ENCODE data around the gene KAT6B. TPM values are rescaled to one million over a fixed set of nuclear protein-coding genes. Genes with fewer than 3 reads are reported as not detected.

The KAT6B gene
- total and polyA plus RNA-seq, 4 donors = 8.5 to 47.5 (median 21.4) TPM

DNA sequence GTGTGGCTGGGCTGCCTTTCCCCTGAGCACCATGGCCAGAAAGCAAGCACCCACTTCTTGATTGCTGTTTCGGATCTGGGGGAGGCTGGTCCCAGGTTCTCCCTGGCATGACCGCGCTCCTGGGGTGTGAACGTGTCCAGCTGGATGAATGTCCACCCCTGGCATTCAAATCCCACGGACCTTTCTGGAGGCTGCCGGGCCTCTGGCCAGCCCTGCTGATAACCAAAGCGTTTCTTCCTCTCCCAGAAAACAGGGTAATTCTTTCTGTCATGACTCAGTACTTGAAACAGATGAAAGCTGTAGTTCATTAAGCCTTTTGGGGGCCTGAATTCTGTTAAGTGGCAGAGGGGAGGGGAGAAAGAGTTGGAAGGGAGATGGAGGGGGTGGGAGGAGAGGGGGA lies 211.9 kb downstream of the KAT6B start:
- intact Hi-C loops (cut with DNase I) = no loop called here
- peak; percentile 46 for ATAC-seq (ENCODE audit: low FRiP score)
- 4 to 9% methylated on average over 7 of the region's 7 CpGs for WGBS, 2 donors
- Histone ChIP-seq H3K4me1 (ENCODE audit: control insufficient read depth in 1 of 2, insufficient read depth in 2 of 2, low read length in 2 of 2) (no peaks in the 10 kb centered on the region), H3K27ac (ENCODE audit: low read depth in 1 of 2, low read length in 2 of 2) (no peak overlapping the region), H3K36me3 (ENCODE audit: control insufficient read depth in 1 of 2, insufficient read depth in 2 of 2, low read length in 1 of 2) (no peaks in the 10 kb centered on the region), H3K9me3 (ENCODE audit: control insufficient read depth, low read length) (no peaks in the 10 kb centered on the region), H3K4me3 (ENCODE audit: low read length in 2 of 2) (no peak overlapping the region), H3K27me3 (ENCODE audit: control insufficient read depth in 1 of 2, insufficient read depth in 2 of 2, low read length in 1 of 2) (no peaks in the 10 kb centered on the region)
- peak in 1 of 2 donors; percentile 61 for DNase-seq

DNA sequence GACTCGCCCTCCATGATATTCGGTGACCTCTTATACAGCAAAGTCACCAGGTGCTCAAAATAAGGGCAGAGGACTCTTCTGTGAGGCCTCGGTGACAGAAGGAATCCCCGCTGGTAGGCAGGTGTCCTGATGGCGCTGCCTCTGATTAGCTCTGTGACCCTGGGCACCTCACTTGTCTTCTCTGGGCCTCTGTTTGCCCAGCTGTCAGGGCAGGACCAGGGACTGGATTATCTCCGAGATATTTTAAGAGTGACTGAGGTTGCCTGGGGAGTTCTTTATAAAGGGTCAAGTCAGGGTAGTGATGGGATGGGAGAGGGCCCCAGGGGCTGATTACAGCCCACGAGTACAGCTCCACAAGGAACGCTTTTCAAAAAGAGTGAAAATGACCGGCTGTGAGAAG lies 214.2 kb downstream of the KAT6B start:
- Histone ChIP-seq H3K4me3 (ENCODE audit: low read length in 2 of 2) (no peak overlapping the region), H3K9me3 (ENCODE audit: control insufficient read depth, low read length) (no peaks in the 10 kb centered on the region), H3K36me3 (ENCODE audit: control insufficient read depth in 1 of 2, insufficient read depth in 2 of 2, low read length in 1 of 2) (no peaks in the 10 kb centered on the region), H3K27ac (ENCODE audit: low read depth in 1 of 2, low read length in 2 of 2) (no peak overlapping the region), H3K4me1 (ENCODE audit: control insufficient read depth in 1 of 2, insufficient read depth in 2 of 2, low read length in 2 of 2) (no peaks in the 10 kb centered on the region), H3K27me3 (ENCODE audit: control insufficient read depth in 1 of 2, insufficient read depth in 2 of 2, low read length in 1 of 2) (no peaks in the 10 kb centered on the region)
- WGBS, 2 donors = 96 to 98% methylated on average over 9 of the region's 9 CpGs
- no peak for ATAC-seq (ENCODE audit: low FRiP score)
- DNase-seq = no peak
- intact Hi-C loops (cut with DNase I) = no loop called here

- Histone ChIP-seq H3K27ac (ENCODE audit: low read depth in 1 of 2, low read length in 2 of 2) (no peak overlapping the region), H3K4me3 (ENCODE audit: low read length in 2 of 2) (no peak overlapping the region), H3K9me3 (ENCODE audit: control insufficient read depth, low read length) (no peaks in the 10 kb centered on the region), H3K4me1 (ENCODE audit: control insufficient read depth in 1 of 2, insufficient read depth in 2 of 2, low read length in 2 of 2) (no peaks in the 10 kb centered on the region), H3K27me3 (ENCODE audit: control insufficient read depth in 1 of 2, insufficient read depth in 2 of 2, low read length in 1 of 2) (no peaks in the 10 kb centered on the region), H3K36me3 (ENCODE audit: control insufficient read depth in 1 of 2, insufficient read depth in 2 of 2, low read length in 1 of 2) (no peaks in the 10 kb centered on the region)
- ATAC-seq (ENCODE audit: low FRiP score) (no peak), DNase-seq (peak in 1 of 2 donors; percentile 46)
- intact Hi-C loops (cut with DNase I) = no loop called here
- 92 to 96% methylated on average over 1 of the region's 1 CpG for WGBS, 2 donors
These were observed 216.0 kb downstream of the KAT6B start for GRCh38 chr10:75042292-75042974.

DNA sequence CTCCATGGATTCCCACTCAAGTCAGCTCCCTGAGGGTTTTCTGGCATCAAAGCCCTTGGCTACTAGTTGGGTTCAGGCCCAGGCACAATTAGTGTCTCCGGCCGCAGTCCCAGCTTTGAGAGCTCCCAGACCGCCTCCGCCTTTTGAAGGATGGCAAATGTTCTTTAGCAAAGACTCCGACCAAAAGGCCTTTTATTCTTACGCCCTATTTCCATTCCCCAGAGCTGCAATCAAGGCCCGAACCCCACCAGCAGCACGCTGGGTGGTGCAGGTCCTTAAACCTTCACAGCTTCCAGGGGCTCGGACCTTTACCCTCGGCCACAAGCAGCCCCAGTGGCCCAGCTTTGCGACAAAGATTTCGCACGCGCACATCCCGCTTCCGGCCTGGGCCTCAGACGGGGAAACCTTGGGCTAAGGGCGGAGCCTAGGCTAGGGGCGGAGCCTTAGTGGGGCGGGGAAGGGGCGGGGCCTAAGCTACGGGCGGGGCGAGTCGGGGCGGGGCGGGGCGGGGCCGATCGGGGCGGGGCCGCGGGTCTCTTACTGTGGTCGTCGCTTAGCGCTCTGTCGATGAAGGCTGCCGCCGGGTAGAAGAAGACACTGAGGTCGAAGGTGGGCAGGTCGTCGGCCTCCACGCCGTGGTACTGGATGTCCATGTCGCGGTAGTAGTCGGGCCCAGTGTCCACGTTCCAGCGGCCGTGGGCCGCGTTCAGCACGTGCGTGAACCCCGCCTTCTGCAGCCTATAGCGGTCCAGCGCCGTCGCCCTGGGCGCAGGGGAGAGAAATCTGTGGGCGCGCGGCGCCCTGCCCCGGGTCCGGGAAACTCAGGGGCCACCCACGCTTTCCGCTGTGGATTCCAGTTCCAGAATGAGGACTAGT lies 217.1 kb downstream of the KAT6B start:
- intact Hi-C loops (cut with DNase I) = no loop called here
- Histone ChIP-seq H3K4me1 (ENCODE audit: control insufficient read depth in 1 of 2, insufficient read depth in 2 of 2, low read length in 2 of 2) (no peaks in the 10 kb centered on the region), H3K4me3 (ENCODE audit: low read length in 2 of 2) (no peak overlapping the region), H3K27ac (ENCODE audit: low read depth in 1 of 2, low read length in 2 of 2) (no peak overlapping the region), H3K36me3 (ENCODE audit: control insufficient read depth in 1 of 2, insufficient read depth in 2 of 2, low read length in 1 of 2) (no peaks in the 10 kb centered on the region), H3K27me3 (ENCODE audit: control insufficient read depth in 1 of 2, insufficient read depth in 2 of 2, low read length in 1 of 2) (no peaks in the 10 kb centered on the region), H3K9me3 (ENCODE audit: control insufficient read depth, low read length) (no peaks in the 10 kb centered on the region)
- ATAC-seq (ENCODE audit: low FRiP score) (peak; percentile 37), DNase-seq (peak in 1 of 2 donors; percentile 73)
- 41 to 43% methylated on average over 53 to 68 of the region's 68 CpGs for WGBS, 2 donors

DNA sequence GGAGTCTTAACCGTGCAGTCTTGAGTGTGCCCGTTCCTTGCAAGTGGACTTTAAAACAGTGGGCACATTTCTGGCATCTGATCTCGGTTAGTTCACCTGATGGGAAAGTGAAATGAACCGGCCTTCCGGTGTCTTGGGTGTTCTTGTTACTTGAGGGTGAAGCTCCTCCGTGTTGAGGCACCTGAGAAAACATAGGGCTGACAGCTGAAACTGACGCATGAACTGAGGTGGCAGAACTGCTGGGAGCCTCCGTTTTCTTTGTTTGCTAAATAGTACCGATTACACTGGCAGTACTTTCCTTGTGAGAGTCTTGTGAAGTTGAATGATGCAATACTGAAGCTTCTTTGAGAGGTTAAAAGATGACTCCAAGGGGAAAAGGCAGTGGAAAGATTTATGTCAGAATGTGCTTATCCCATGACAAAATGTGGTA lies 222.3 kb downstream of the KAT6B start:
- DNase-seq (peak in 1 of 2 donors; percentile 22), ATAC-seq (ENCODE audit: low FRiP score) (no peak)
- intact Hi-C loops (cut with DNase I) = loop anchor here in 1 of 2 donors (5.0 kb wide), 1 partner anchor 99 kb away; no protein-coding TSS in a partner anchor
- Histone ChIP-seq H3K27me3 (ENCODE audit: control insufficient read depth in 1 of 2, insufficient read depth in 2 of 2, low read length in 1 of 2) (no peaks in the 10 kb centered on the region), H3K27ac (ENCODE audit: low read depth in 1 of 2, low read length in 2 of 2) (no peak overlapping the region), H3K4me3 (ENCODE audit: low read length in 2 of 2) (no peak overlapping the region), H3K4me1 (ENCODE audit: control insufficient read depth in 1 of 2, insufficient read depth in 2 of 2, low read length in 2 of 2) (no peaks in the 10 kb centered on the region), H3K36me3 (ENCODE audit: control insufficient read depth in 1 of 2, insufficient read depth in 2 of 2, low read length in 1 of 2) (no peaks in the 10 kb centered on the region), H3K9me3 (ENCODE audit: control insufficient read depth, low read length) (no peaks in the 10 kb centered on the region)
- WGBS, 2 donors = 85 to 87% methylated on average over 9 of the region's 9 CpGs

- no peak for DNase-seq
- intact Hi-C loops (cut with DNase I) = loop anchor here in 1 of 2 donors (5.0 kb wide), 1 partner anchor 98 kb away; no protein-coding TSS in a partner anchor
These were observed 223.1 kb downstream of the KAT6B start for GRCh38 chr10:75049316-75050148.

DNA sequence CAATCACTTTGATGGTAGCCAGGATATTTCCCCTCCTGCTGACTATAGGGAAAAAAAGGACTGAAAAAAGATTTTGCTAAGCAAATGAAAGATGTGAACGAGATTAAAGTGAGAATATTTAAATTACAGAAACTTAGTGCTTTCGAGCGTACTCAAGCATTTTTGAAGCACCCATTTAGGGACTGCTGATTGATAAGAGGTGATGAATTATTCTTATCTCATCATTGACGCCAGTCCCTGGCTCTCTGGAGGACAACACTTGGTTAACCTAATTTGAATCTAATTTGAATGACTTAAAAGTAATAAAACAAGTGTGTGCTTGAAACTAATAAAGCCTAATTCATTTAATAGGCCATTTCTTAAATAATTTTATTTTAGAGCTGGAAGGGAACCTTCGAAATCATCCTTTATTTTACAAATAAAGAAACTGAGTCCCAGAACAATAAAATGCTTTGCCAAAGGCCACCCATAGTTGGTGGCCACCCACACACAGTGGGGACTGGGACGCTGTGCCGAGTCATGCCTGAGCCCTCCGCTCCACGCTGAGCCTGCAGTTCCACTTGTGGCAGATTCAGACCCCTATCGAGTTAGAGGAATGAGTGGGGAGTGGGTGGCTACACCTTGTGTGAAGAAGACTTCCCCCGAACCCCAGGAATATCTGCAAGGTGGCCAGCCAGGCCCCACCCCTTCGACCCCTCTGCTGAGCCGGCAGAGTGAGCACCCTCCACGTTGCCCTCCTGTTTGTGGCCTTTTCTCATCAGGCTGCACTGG lies 223.9 kb downstream of the KAT6B start:
- ATAC-seq (ENCODE audit: low FRiP score) (no peak), DNase-seq (no peak)
- H3K27me3 ChIP-seq (ENCODE audit: control insufficient read depth in 1 of 2, insufficient read depth in 2 of 2, low read length in 1 of 2) = no peaks in the 10 kb centered on the region
- intact Hi-C loops (cut with DNase I) = no loop called here
- WGBS, 2 donors = 93 to 94% methylated on average over 14 of the region's 14 CpGs
- H3K4me1 ChIP-seq (ENCODE audit: control insufficient read depth in 1 of 2, insufficient read depth in 2 of 2, low read length in 2 of 2) = no peaks in the 10 kb centered on the region
- H3K27ac ChIP-seq (ENCODE audit: low read depth in 1 of 2, low read length in 2 of 2) = no peak overlapping the region
- no peaks in the 10 kb centered on the region for H3K9me3 ChIP-seq (ENCODE audit: control insufficient read depth, low read length)
- H3K4me3 ChIP-seq (ENCODE audit: low read length in 2 of 2) = no peak overlapping the region
- no peaks in the 10 kb centered on the region for H3K36me3 ChIP-seq (ENCODE audit: control insufficient read depth in 1 of 2, insufficient read depth in 2 of 2, low read length in 1 of 2)

More at GRCh38 chr10:75049316-75050148, 223.1 kb downstream of the KAT6B start:
- no peaks in the 10 kb centered on the region for H3K4me1 ChIP-seq (ENCODE audit: control insufficient read depth in 1 of 2, insufficient read depth in 2 of 2, low read length in 2 of 2)
- no peaks in the 10 kb centered on the region for H3K27me3 ChIP-seq (ENCODE audit: control insufficient read depth in 1 of 2, insufficient read depth in 2 of 2, low read length in 1 of 2)
- no peaks in the 10 kb centered on the region for H3K36me3 ChIP-seq (ENCODE audit: control insufficient read depth in 1 of 2, insufficient read depth in 2 of 2, low read length in 1 of 2)
- WGBS, 2 donors = 88 to 89% methylated on average over 19 of the region's 19 CpGs
- no peak for ATAC-seq (ENCODE audit: low FRiP score)
- no peak overlapping the region for H3K4me3 ChIP-seq (ENCODE audit: low read length in 2 of 2)
- H3K27ac ChIP-seq (ENCODE audit: low read depth in 1 of 2, low read length in 2 of 2) = no peak overlapping the region
- H3K9me3 ChIP-seq (ENCODE audit: control insufficient read depth, low read length) = no peaks in the 10 kb centered on the region

- intact Hi-C loops (cut with DNase I) = no loop called here
- no peaks in the 10 kb centered on the region for H3K9me3 ChIP-seq (ENCODE audit: control insufficient read depth, low read length)
- H3K27ac ChIP-seq (ENCODE audit: low read depth in 1 of 2, low read length in 2 of 2) = no peak overlapping the region
- ATAC-seq (ENCODE audit: low FRiP score) (no peak), DNase-seq (peak in 1 of 2 donors; percentile 31)
- 91 to 94% methylated on average over 5 of the region's 5 CpGs for WGBS, 2 donors
- H3K4me1 ChIP-seq (ENCODE audit: control insufficient read depth in 1 of 2, insufficient read depth in 2 of 2, low read length in 2 of 2) = no peaks in the 10 kb centered on the region
- no peak overlapping the region for H3K4me3 ChIP-seq (ENCODE audit: low read length in 2 of 2)
- H3K36me3 ChIP-seq (ENCODE audit: control insufficient read depth in 1 of 2, insufficient read depth in 2 of 2, low read length in 1 of 2) = no peaks in the 10 kb centered on the region
- no peaks in the 10 kb centered on the region for H3K27me3 ChIP-seq (ENCODE audit: control insufficient read depth in 1 of 2, insufficient read depth in 2 of 2, low read length in 1 of 2)
These were observed 224.9 kb downstream of the KAT6B start for GRCh38 chr10:75051308-75051707.

All from aorta (tissue), 5 donors.